Pons (tissue), 1 donor: ENCODE measurements around the gene SLC35G1.

Experiments used
- DNase-seq: peaks from one replicate; pipeline ENCODE4 v3.0.0-alpha.2; 2016; ENCODE audit warnings: low spot score

The SLC35G1 gene

GRCh38 chr10:93951905-93952304 lies 58.1 kb downstream of the SLC35G1 start:
- DNase-seq: no peak
